Stimulated activated CD8-positive, alpha-beta memory T cell treated with anti-CD3 and anti-CD28 coated beads, Interleukin-15, amount 100 ng/mL, for 24 hours (primary cell): ENCODE data around the gene SSU72.
"Not testable (repeated sequence)": the region's sequence is repeated elsewhere in the genome, so short reads cannot be mapped to it uniquely, and the experiment has no call there.

ENCODE experiments used
- DNase-seq: peaks from one replicate; pipeline ENCODE4 v3.0.0-alpha.2; 2020; ENCODE audit warnings: low read depth

Gene SSU72

DNA sequence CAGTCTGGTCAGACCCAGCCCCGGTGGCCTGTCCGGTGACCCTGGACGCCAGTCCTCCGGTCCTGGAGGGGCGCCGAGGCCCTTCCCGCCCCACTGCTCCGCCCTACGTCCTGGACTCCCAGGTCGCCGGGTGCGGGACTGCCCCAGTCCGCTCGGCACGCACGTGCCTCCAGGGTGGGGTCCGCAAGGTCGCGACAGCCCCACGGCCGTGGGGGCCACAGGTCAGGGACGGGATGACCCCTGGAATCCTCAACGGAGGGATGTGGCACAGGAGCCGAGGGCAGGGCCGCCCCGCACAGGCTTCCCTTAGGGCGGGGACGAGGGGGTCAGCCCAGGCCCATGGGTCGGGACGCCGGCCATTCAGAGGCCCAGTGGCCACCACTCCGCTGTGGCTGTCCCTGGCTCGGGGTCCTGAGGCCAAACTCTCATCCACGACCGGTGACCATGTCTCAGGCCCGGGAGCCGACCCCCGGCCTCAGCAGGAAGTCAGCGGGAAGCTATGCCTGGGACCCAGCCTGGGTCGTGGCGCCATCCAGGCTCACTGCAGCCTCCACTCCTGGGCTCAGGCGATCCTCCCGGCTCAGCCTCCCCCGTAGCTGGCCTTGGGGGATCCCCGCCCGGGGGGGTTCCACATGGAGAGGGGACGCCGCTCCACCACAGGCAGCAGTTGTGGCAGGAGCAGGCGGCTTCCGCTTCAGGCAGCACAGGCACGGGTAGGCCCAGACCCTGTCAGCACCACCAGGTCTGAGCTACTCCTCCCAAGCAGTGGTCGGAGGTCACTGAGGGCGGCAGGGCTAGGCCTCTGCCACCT, 33.6 kb downstream of the SSU72 start:
- DNase-seq = no peak

DNA sequence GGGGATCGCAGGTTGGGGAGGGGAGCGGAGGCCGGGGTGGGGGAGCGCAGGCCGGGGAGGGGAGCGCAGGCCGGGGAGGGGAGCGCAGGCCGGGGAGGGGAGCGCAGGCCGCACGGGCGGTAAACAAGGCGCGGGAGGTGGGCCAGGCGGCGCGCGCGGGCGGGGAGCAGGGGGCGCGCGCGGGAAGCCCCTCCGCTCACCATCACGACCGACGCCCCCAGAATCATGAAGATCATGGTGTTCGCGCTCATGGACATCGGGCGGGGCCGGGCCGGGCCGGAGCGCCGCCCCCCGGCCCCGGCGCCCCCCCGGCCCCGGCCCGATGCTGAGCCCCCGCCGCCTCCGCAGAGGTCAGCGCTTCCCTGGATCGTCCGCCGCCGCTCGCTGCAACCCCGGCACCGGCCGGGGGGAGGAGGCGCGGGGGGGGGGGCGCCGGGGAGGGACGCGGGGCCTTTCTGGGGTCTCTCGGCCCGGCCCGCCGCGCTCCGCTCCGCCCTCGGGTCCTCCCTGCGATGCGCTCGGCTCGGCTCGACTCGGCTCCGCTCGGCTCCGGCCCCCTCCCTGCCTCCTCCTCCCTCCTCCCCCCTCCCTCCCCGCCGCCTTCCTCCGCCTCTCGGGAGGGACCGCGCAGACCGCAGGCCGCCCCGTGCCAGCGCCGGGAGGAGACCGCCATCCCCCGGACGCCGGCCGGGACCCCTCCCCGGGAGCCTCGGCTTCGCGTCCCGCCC, 34.4 kb downstream of the SSU72 start, which contains the start of gene TMEM240:
Gene TMEM240 (minus strand): TSS at position 535 of the 728 bp plus-strand sequence. CDS start 278 bp downstream, at position 257.
- no peak for DNase-seq

DNA sequence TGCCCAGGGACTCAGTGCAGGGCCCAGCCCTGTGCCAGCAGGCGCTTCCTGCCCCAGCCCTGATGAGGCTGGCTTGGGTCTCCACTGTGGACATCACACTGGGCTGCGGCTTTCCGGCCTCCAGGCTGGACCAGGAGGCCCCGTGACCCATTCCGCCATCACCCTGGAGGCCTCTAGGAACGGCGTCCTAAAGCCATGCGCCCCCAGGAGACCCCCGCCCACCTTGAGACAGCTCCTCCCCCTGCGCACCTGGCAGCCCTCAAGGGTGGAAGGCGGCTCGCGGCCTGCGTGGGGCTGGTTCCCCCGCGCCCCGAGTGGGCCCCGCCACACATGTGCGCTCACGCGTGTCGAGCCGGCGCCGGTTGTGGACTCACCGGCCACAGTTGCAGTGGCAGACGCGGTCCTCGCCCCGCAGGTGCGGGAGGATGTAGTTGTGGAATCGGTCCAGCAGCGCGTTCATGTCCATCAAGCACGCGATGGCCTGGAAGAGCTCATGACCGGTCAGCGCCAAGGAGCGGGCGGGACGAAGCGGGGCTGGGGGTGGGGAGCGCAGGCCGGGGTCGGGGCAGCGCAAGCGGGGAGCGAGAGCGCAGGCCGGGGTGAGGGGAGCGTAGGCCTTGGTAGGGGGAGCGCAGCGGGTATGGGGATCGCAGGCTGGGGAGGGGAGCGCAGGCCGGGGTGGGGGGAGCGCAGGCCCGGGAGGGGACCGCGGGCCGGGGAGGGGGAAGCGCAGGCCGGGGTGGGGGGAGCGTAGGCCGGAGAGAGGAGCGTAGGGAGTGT, 35.2 kb downstream of the SSU72 start:
- no peak for DNase-seq

DNA sequence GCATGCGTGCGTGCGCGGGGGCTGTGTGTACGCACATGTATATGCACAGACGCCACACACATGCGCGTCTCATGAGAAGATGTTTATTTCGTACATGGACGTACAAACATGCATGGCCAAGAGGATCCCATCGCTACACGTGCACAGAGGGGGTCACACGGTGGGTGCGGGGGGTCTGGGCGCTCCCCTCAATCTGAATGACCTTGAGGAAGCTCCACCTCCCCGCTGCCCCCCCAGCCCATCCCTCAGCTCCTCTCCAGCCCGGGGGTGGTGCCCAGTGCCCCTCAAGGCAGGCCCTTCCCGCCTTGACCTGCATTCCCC, 35.7 kb downstream of the SSU72 start:
- DNase-seq = no peak

DNA sequence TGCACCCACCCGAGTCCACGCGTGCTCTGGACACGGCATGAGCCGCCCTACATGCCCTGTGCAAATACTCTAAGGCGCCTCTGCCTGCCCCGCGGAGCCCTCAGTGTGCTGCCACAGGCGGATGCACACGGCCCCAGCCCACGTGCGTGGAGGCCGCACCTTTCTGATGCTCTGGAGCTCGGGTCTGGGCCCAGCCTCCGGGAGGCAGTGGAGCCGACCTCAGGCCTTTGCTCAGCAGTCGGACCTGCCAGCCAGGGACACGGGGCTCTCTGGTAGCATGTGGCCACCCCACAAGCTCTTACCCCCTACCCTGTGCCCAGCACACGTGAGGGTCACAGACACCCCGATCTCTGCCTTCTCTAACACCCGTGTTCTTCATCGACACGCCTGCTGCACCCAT, 36.3 kb downstream of the SSU72 start:
- no peak for DNase-seq

DNA sequence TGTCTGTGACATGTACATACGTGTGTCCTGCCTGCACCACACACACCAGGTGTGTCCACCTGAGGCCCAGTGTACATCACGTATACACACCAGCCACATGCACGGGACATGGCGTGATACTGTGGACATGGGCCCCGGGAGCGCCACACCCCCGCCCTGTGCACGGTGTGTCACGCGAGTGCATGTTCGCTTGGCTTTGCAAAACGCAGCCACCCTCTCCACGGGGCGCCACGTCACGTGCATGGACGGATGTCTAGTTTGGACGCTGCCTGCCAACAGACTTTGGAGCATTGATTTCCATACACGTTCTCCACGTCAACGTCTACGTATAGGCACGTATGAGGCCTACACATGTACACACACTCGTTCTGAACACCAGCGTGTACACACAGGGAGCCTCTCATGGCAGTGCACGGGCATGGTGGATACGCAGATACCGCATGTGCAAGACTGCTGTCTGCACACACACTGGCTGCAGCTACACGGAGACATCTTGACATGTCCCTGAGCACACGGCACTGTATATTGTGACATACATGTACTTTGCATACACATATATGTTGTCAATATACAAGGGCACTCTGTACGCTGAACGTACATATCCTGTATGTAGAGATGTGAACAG, 36.9 kb downstream of the SSU72 start:
- DNase-seq = no peak

DNA sequence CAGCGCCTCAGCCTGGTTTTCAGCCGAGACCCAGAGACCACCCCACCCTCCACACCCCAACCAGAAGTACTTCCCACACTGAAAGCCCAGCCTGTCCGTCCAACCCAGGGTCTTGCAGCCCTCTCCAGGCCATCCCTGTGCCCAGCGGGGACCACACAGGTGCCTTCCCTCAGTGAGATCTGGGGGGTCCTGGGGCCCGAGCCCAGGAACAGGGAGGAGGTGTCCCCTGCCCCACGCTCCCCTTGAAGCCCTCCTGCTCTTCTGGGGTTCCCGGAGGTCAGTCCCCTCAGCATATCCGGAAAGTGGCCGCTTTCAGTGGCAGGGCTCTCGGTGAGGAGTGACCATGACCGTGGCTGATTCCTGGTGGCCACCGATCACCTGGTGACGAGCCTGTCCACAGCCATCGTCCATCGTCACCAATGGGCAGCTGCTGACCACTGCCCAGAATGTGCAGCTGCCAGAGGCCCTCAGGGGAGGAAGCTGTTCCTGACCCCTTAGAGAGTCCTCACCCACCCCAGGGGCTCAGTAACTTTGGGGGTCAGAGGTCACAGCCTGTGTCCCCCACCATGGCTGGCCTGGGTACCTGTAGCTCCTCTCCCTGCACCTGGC, 37.6 kb downstream of the SSU72 start:
- DNase-seq = no peak

DNA sequence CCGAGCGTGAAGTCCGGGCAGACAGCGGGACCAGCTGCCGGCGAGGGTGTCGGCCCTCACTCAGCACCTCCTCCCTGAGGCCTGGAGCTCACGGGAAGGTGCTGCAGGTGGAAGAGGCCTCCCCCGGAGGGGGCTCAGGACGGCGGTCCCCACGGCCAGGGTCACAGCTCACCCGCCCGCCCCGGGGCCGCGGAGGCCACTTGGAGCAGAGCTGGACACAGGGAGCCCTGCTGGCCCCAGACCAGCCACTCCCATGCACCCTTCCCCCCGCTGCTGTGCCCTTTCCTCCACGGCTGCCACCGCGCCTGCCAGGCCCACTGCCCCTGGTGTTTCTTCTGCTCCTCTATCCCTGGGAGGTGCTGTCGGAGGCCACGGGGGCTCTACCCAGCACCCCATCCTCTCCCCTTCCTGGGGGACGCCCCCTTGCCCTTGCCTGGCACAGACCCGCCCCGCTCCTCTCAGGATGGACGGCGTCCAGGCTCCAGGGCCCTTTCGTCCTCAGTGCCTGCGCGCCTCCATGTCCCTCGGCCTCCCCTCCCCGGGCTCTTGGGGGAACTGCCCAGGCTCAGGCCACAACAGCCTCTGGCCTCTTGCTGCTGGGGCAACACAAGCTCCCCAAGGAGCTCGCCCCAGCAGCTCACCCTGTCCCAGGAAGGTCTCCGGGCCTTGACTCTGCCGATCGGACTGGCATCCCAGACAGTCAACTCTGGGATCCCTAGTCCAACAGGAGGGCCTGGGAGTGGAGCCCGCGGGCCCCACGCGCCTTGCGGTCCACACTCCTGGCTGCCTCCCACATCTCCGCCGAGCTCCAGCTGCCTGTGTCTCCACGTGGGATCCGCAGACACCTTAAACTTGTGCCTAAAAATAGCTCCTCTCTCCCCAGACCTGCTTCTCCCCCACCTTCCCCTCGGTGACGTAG, 38.4 kb downstream of the SSU72 start:
- DNase-seq = no peak

DNA sequence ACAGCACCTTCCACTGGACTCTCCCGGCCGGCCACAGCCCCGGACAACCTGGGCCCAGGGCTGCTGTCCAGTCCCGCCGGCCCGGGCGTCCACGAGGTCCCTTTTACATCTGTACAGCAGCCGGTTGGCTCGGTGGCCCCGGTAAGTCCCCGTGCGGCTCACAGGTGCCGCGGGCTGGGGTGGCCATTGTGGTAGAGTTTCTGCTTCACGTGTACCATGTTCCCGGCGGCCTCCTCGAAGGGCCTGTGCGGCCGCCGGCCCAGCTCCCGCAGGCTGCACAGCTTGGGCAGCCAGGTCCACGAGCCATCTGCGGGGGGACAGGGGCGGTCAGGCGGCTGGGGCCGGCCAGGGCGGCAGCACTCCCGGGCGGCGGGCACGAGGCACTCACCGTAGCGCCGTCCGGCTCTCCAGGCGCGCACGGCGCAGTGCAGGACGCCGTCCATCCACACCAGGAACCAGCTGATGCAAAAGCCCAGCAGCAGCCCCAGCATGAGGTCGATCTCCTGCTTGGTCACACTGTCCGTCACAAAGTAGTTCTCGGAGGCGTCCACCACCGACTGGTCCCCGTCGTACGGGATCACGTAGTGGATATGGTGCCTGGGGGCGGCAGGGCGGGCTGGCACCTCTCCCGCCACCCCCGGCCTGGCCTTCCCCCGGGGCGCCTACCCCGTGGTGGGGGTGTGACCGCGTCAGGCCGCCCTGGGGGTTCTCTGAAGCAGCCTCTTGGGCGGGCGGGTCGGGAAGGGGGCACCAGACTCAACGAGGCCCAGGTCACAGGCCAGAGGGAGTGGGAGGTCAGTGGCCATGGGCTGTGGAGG, 39.3 kb downstream of the SSU72 start:
- DNase-seq = no peak

DNA sequence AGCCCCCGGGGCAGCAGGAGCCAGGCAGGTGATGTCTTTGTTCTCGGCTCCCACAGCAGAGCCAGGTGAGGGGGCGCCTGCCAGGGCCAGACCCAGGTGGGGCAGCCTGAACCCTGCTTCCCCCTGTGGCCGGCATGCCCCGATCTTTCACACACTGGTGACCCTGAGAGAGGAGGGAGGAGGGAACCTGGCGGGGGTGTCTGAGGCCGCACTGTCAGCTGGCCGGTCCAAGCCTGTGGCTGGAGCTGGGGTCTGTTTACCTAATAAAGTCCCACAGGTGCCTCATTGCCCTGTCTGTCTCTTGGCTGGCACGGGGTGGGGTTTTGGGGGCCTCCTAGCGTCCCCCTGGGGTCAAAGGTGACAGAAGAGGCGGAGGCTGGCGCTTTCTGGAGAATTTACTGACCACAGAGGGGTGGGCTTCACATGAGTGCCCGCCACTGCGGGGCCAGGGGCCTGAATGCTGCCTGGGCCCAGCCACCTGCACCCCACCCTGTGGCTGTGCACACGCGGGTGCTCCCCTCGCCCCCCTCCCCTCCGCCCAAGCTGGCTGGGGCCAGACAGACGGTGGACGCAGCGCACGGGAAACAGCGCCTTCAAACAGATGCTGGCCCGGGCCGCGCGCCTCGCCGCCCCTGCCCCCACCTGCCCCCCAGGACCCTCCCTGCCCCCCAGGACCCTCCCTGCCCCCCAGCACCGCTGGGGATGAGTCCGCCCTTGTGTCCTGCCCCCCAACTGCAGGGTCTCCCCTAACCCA, 40.1 kb downstream of the SSU72 start:
- no peak for DNase-seq

DNA sequence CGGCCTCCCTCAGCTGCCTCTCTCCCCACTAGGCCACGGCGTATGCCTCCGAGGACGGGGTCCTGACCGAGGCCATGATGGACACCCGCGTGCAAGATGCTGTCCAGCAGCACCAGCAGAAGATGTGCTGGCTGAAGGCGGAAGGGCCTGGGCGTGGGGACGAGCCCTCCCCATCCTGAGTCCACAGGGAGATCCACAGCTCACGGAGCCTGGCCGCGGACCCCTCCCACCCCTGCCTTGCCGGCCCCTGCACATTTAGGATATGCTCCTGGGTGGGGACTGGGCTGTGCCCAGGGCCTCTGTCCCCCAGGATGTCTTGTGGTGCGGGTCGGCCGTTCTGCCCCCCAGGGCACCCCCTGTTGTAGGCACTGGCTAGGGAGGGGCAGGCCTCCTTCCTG, 40.8 kb downstream of the SSU72 start:
- not testable (repeated sequence) for DNase-seq

DNA sequence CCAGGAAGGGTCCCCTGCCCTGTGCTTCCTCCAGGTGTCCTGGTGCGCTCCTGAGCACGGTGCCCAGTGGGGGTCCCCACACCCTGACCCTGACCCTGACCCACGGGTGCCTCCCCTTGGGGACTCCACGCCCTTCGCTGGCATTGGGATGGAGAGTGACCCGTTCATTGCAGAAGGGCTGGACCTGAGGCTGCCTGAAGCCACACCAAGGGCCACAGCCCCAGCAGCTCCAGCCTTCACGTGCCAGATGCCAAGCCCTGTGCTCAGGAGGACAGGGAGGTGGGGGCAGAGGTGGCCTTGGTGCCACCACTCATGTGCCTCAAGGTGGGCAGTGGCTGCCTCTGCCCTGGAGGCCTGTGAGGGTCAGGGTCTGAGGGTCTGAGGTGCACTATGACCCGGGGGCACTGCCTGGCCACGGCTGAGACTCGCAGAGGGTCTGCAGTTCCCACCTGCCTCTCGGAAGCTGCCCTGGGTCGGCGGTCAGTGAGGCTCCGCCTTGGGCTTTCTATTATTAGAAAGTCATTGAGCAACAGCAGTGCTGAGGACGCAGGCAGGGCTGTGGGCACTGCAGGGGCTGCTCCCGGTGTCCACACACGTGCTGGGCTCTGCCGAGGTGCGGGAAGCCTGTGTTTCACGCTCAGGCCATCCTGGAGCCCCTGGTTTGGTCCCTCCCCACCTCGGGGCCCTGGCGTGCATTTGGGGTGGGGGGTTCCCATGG, 41.3 kb downstream of the SSU72 start:
- DNase-seq = not testable (repeated sequence)

DNA sequence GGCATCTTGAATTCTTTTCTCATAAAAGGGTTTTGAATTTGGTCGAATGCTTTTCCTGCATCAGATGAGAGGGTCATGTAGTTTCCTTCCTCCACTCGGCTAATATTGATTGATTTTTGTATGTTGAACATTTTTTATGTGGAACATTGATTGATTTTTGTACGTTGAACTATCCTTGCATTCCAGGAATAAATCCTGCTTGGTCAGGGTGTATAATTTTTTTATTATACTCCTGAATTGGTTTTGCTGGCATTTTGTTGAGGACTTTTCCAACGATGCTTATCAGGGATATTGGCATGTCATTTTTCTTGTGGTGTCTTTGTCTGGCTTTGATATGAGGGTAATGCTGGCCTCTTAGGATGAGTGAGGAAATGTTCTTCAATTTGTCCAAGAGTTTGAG, 42.7 kb downstream of the SSU72 start:
- no peak for DNase-seq

DNA sequence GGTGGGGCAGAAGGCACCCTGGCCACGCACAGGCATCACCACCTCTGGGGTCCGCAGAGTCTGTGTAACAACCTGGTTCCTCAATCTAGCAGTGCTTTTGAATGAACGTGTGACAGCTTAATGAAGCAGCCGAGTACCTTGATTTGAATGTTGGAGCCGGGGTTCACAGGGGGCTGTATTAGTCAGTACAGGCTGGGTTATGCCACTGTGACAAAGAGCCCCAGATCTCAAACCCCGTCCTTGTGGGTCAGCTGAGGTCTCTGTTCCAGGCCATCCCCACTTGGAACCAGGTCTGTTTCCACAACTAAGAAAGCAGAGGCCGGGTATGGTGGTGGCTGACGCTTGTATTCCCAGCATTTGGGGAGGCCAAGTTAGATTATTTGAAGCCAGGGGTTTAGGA, 44.7 kb downstream of the SSU72 start:
- DNase-seq = no peak

DNA sequence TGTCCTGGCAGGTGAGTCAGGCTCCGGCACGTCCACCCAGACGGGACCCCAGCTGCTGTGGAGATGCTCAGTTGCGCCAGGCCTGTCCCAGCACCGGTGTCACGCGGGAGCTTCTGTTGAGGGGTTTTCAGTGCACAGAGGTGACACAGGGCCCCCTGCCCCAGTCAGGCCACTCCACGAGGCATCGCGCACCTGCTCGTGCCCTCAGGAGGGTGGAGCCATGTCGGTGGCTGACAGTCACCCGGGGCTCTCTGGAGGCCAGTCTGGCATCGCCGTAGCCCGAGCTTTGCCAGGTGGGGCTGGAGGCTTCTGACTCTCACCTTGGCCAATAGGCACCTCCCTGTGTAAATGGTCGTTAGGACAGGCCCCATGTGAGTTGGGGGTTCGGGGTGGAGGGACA, 45.3 kb downstream of the SSU72 start:
- no peak for DNase-seq

DNA sequence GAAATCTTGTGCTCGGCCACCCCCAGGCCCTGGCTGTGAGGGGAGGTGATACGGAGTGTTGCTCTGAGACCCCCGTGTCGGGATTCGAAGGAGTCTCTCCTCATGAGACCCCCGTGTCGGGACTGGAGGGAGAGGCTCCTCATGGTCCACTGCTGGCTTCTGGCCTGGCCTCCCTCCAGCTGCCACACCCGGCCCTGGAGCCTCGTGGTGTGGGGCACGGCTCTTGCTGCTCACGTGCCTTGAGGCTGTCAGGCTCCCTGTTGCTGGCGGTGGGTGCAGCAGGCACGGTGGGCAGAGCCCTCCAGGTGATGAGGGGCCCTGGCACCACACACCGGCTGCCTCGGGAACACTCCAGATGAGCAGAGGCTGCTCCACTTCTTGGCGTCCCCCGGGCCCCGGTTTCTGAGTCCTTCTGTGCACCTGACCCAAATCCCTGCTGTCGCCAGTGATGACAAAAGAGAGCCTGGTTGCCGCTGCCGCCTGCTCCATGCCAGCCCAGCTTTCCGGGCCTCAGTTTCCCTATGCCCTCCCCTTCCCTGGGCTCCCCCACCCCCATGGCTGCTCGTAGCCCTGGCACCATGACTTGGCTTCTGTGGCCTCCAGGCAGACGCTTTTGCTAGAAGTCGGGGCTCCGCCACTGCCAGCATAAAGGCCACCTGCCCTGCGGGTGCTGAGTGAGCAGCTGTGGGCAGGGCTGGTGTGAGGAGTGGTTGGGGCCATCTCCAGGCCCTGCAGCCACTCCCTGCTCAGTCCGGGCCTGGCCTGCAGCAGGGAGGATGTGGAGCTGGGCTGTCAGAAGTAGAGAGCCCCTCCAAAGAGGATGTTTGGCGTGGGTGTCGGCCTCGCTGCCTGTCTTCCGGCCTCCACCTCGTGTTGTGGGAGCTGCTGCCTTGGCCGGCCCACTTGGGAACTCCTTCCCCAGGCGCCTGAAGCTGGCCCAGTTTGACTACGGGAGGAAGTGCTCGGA, 46.1 kb downstream of the SSU72 start:
- DNase-seq = no peak

DNA sequence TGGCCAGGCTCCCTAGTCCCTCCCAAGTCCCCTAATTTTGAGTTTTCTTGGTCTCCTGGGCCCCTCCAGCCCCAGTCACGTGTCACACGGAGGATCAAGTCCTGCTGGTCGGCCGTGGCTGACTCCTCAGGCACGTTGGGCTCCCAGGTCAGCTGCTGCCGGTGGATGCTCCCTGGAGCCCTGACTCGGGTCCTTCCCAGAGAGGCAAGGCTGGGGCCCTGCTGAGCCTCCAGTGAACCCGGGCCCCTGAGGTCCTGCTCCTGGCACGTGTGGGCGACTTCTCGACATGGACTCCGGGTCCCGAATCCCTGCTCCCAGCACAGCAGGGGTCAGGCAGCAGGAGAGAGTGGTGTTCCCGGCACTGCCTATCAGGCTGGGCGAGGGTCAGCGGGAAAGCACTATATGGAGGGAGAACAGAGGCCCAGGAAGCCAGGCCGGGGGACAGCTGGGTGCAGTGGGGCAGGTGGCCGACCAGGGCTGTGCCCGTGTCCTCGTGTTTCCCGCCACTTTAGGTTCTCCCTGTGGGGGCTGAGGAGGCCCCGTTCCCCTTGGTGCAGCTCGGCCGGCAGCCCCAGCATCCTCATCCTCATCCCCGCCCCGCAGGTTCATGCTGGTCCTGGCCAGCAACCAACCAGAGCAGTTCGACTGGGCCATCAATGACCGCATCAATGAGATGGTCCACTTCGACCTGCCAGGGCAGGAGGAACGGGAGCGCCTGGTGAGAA, 47.4 kb downstream of the SSU72 start:
- no peak for DNase-seq
